NCI-H2081 treated with DMSO at 0.1 percent for 48 hours (cell line): ENCODE data around the gene DDR2.

ENCODE experiments used
- DNase-seq: peaks from one replicate; lab custom pipeline; 2025; lab: John Stamatoyannopoulos, UW

DDR2 gene

DNA sequence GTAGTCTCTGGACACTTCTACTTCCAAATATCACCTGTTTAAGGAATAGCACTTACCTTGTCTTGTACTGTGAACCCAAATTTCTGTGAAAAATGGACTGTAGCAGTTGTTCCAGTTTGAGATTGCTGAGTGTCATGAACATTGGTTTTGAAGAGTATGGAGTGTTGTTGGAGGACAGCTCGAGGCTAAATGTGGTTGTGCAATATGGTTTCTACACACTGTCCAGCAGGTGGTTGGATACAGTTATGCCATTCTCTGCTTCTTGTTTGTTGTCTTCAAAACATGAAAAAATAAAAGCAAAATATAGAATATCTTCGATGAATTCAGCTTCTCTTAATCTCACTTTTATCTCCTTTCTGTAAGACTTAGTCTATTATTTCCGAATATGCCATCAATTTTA lies 67.1 kb downstream of the DDR2 start:
- no peak for DNase-seq

DNA sequence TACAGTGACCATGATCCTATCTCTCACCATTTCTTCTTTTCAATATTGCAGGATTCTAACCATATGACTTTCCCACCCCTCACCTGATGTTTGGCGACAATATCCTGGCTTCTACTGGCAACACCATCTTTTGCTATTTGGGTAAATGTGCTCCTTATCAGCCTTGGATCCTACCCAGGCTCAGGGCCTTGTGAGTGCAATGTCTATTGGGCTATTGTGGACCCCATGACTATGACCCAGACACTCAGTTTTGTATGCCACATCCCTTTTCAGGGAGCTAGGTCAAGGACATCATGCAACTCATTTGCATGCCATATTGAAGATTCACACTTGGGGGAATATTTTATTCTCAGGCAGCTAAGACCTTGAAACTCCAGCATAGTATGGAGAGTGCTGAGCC lies 67.9 kb downstream of the DDR2 start:
- no peak for DNase-seq

DNA sequence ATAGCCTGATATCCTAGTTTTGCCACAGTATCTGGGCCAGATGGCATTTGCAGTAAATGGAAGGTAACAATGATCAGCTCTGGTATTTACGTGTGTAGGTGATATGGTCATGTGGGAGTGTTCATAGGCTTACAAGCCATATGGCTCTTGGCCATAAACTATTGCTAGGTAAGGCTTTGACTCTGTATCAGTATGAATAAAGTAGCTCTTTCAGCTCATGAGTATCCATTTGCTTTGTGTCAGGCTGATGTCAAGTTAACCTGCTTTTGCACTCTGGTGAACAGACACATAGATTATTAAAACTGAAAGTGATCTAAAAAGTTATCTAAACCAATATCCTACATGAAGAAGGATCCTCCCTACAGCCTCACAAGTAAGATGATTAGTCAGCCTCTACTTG lies 69.0 kb downstream of the DDR2 start:
- no peak for DNase-seq

- no peak for DNase-seq
Measured at GRCh38 chr1:162702628-162703027, 70.4 kb downstream of the DDR2 start.

GRCh38 chr1:162703708-162704107 lies 71.4 kb downstream of the DDR2 start:
- no peak for DNase-seq

- no peak for DNase-seq
Measured at GRCh38 chr1:162704673-162705424, 72.6 kb downstream of the DDR2 start.

DNA sequence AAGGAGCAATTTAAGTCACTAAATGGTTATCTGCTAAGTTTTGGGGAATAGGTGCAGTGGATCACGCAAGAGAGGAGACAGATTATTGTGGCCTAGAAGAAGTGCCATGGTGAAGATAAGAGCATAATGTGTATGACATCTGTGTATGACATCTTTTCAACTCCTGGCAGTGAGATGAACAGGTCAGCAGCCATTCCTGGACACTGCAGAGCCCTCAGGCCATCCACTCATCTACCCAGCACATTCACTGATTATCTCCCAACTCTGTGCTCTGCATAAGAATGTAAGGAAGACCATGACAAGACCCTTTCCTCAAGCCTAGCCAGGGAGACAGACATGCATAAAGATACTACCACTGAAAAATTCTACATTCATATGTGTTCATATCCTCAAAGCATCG lies 73.7 kb downstream of the DDR2 start:
- DNase-seq, result no peak

DNA sequence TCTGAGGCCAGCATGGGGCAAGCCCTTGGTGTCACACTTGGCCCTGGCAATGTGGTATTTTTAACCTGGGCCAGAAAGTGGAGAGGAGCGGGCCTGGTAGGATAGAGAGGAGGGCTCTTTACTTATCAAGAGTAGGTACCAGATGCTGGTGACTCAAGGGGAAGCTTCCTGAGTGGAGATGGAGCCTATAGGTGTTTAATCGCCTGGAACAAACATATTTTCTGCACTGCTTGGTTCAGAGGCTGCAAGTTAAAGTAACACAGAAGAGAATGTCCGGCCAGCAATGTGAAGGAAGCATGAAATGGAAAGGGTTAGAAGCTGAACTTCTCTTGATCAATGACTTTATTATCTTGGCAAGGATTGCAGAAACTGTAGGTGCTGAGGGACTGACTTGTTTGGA lies 74.3 kb downstream of the DDR2 start:
- DNase-seq, result no peak

- no peak for DNase-seq
Measured at GRCh38 chr1:162708286-162708685, 76.0 kb downstream of the DDR2 start.

DNA sequence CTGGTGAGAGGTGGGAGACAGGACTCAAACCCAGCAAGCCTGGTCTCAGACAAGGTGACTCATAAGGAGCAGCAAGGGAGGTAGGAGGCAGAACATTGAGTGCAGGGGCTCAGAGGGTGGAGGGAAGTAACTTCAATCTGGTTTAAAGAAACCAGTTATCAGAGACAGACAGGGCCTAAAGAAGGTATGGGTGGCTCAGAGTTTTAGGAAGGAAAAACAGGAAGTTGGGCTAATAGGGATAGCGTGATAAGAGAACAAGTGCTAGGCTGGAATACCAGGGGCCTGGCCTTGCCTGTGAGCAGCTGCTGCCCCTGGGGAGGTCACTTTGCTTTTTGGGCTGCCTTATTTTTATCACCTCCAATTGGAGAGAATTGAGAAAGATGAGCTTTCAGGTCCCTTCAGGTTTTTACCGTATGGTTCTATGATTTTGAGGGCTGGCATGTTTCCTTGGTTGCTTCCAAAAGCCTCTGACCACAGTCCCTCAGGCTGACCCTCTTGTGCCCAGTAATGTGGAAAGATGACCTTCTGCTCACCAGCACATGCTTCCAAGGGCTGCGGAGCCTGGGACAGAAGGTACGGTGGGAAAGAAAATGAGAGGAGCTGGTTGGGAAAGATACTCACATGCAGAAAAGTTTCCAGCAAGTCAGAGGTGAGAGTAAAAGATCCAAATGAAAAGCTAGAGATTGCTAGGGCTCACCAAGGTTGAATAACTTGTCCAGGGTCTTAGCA lies 77.0 kb downstream of the DDR2 start:
- DNase-seq, result no peak

DNA sequence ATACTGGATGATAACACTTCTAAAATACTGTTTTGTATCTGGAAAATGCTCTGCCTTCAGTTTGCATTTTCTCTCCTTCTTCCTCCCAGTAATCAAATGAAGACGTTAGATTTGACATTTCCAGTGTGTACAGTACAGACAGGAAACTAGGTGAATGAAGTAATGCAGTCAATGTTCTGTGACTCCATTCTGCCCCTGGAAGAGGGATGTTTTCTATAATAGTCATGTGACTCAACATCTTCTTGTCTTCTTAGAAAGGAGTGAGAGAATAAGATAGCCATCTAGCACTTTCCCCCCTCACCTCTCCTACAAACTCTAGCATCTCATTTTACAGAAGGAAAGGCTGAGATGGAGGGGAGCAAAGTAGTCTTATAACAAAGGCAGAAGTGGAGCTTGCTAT lies 77.6 kb downstream of the DDR2 start:
- DNase-seq, result no peak

GRCh38 chr1:162710345-162710744 lies 78.1 kb downstream of the DDR2 start:
- DNase-seq, result no peak

GRCh38 chr1:162710780-162711465 lies 78.7 kb downstream of the DDR2 start:
- no peak for DNase-seq

- DNase-seq, result no peak
Measured at GRCh38 chr1:162712317-162713029, 80.2 kb downstream of the DDR2 start.

- no peak for DNase-seq
Measured at GRCh38 chr1:162716123-162716522, 83.9 kb downstream of the DDR2 start.

GRCh38 chr1:162716552-162716951 lies 84.3 kb downstream of the DDR2 start:
- DNase-seq, result no peak

DNA sequence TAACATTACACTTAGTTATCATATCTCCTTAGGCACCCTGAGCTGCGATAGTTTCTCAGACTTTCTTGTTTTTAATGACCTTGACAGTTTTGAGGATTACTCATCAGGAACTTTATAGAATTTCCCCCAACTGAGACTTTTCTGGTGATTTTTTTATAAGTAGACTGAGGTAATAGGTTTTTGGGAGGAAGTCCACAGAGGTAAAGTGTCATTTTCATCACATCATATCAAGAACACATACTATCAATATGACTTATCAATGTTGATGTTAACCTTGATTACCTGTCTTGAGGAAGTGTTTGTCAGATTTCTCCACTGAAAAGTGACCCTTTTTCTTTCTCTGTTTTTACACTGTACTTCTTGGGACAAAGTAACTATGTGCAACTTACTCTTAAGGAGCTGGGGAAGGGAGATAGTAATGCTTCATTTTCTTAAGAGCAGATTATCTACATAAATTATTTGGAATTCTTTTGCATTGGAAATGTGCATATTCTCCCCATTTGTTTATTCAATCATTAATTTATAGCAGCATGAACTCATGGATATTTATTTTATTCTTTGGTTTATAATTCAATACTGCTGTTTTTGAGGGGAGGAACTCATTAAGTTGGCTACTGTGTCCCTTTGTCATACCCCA lies 85.4 kb downstream of the DDR2 start:
- no peak for DNase-seq

DNA sequence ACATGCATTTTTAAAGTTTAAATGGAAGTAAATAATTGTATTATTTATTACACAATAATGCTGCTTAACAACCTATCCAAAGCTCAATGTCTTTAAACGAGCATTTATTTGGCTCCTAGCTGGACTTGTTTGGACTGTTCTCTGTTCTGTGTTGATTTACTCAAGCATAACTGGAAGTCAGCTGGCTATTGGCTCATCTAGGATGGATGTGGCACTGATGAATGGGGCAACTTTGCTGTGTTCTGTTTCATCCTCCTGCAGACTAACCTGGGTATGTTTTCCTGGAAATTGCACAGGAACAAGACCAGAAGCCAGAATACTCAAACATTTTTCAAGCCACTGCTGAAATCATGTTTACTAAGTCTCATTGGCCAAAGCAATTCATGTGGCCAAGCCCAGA lies 87.4 kb downstream of the DDR2 start:
- DNase-seq, result no peak

- DNase-seq, result no peak
Measured at GRCh38 chr1:162720996-162721395, 88.7 kb downstream of the DDR2 start.

GRCh38 chr1:162721471-162721870 lies 89.2 kb downstream of the DDR2 start:
- DNase-seq, result no peak

- DNase-seq, result no peak
Measured at GRCh38 chr1:162722036-162722435, 89.8 kb downstream of the DDR2 start.

DNA sequence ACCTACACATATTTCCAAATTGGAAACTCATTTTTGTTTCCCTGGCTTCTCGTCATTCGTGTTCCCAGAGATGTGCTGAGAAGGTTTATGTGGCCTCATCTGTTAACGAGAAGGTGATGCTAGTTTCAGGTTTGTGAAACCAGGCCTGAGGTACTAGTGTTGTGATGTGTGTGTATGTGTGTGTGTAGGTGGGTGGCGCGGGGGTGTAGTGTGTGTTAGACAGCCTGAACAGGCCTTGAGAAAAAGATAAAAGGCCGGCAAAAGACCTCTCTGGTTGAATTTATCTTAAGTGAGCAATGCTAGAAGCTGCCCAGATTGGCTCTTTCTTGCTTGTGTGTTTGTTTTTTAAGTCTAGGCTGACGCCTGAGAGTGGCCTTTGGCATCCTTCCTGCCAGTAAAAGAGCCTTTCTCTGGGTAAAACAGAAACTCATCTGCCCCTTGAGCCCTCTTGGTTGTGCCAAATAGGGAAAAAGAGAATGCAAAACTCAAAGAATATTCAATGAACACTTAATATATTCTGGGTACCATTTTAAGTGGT lies 92.4 kb downstream of the DDR2 start:
- DNase-seq, result no peak
